MM.1S (cell line): ENCODE results near the gene SESTD1.
A peak's percentile ranks its signal among the peaks of the same experiment; 100 is the strongest.
"Not testable (repeated sequence)": the region's sequence is repeated elsewhere in the genome, so short reads cannot be mapped to it uniquely, and the experiment has no call there.

Source experiments
- DNase-seq: peaks from one replicate; pipeline ENCODE4 v3.0.0-alpha.2; 2015
- H2AFZ ChIP-seq: fragments of 300-600 bp; sonication (generic); 2 replicates; pipeline ENCODE4 v1.6.0; 2016; ENCODE audit warnings: antibody characterized with exemption, low read length
- H3F3A ChIP-seq: fragments of 300-600 bp; sonication (generic); 2 replicates; pipeline ENCODE4 v1.6.1; 2016; ENCODE audit warnings: mild to moderate bottlenecking, antibody characterized with exemption, low read length, moderate library complexity, mixed read lengths; ENCODE audit not compliant: insufficient read depth
- H3K27ac ChIP-seq: fragments of 300-600 bp; sonication (generic); 2 replicates; pipeline ENCODE4 v1.5.1; 2016; ENCODE audit warnings: mild to moderate bottlenecking, low read length
- H3K27me3 ChIP-seq: fragments of 300-600 bp; sonication (generic); replicated peaks from 2 replicates; pipeline ENCODE4 v1.6.0; 2016; ENCODE audit warnings: low read length; ENCODE audit not compliant: insufficient read depth
- H3K36me3 ChIP-seq: fragments of 300-600 bp; sonication (generic); replicated peaks from 2 replicates; pipeline ENCODE4 v1.6.1; 2016; ENCODE audit warnings: mild to moderate bottlenecking, low read length, mixed read lengths; ENCODE audit not compliant: insufficient read depth
- H3K4me1 ChIP-seq: fragments of 300-600 bp; sonication (generic); 2 replicates; pipeline ENCODE4 v1.6.1; 2016; ENCODE audit warnings: low read length, mixed read lengths
- H3K4me2 ChIP-seq: fragments of 300-600 bp; sonication (generic); 2 replicates; pipeline ENCODE4 v1.6.0; 2016; ENCODE audit warnings: low read depth, low read length
- H3K4me3 ChIP-seq: fragments of 300-600 bp; sonication (generic); 2 replicates; pipeline ENCODE4 v1.5.1; 2016; ENCODE audit warnings: low read length, mixed read lengths
- H3K79me2 ChIP-seq: fragments of 300-600 bp; sonication (generic); 2 replicates; pipeline ENCODE4 v1.6.1; 2016; ENCODE audit warnings: mixed run types, low read length, mixed read lengths
- H3K9ac ChIP-seq: fragments of 300-600 bp; sonication (generic); 2 replicates; pipeline ENCODE4 v1.6.1; 2016; ENCODE audit warnings: low read length, mixed read lengths
- H3K9me2 ChIP-seq: fragments of 300-600 bp; sonication (generic); replicated peaks from 2 replicates; pipeline ENCODE4 v1.6.1; 2016; ENCODE audit warnings: mild to moderate bottlenecking, low read length, mixed read lengths; ENCODE audit not compliant: insufficient read depth
- H3K9me3 ChIP-seq: fragments of 300-600 bp; sonication (generic); replicated peaks from 2 replicates; pipeline ENCODE4 v1.6.1; 2016; ENCODE audit warnings: mild to moderate bottlenecking, low read length, mixed read lengths; ENCODE audit not compliant: insufficient read depth
- H4K20me1 ChIP-seq: fragments of 300-600 bp; sonication (generic); 2 replicates; pipeline ENCODE4 v1.6.1; 2016; ENCODE audit warnings: mild to moderate bottlenecking, low read length, moderate library complexity, mixed read lengths; ENCODE audit not compliant: insufficient read depth
- CTCF ChIP-seq: fragments of 300-600 bp; sonication (generic); IDR thresholded peaks from 2 replicates; pipeline ENCODE4 v1.5.1; 2016; ENCODE audit warnings: antibody characterized with exemption, low read length, mixed read lengths
- EZH2 ChIP-seq: fragments of 300-600 bp; sonication (generic); optimal IDR thresholded peaks from 2 replicates; pipeline ENCODE3; 2017; ENCODE audit warnings: low read depth, mild to moderate bottlenecking, antibody characterized with exemption, low read length, mixed read lengths
- EZH2phosphoT487 ChIP-seq: fragments of 300-600 bp; sonication (generic); IDR thresholded peaks from 2 replicates; pipeline ENCODE4 v1.6.1; 2018; ENCODE audit warnings: antibody characterized with exemption, low read length

Gene SESTD1

GRCh38 chr2:179222076-179222475 lies 42.6 kb downstream of the SESTD1 start:
- TF ChIP-seq EZH2phosphoT487 = no peak
- TF ChIP-seq CTCF = no peak
- no peak for TF ChIP-seq EZH2
- Histone ChIP-seq H3K9ac (no peak overlapping the region), H3K4me2 (no peak overlapping the region), H3K9me3 (no peaks in the 10 kb centered on the region), H4K20me1 (no peaks in the 10 kb centered on the region), H3K4me3 (no peak overlapping the region), H3F3A (no peaks in the 10 kb centered on the region), H3K9me2 (no peaks in the 10 kb centered on the region), H3K4me1 (no peaks in the 10 kb centered on the region), H3K27me3 (no peaks in the 10 kb centered on the region), H3K79me2 (0 out of 2 replicates have a peak, but pooled peaks cover 3% of the 10 kb centered on the region), H2AFZ (no peak overlapping the region), H3K27ac (no peak overlapping the region), H3K36me3 (no peaks in the 10 kb centered on the region)
- DNase-seq = no peak

- H3K27ac ChIP-seq = no peak overlapping the region
- H3K4me3 ChIP-seq = no peak overlapping the region
- no peaks in the 10 kb centered on the region for H3K9me2 ChIP-seq
- H3K4me1 ChIP-seq = no peaks in the 10 kb centered on the region
- H3K27me3 ChIP-seq = no peaks in the 10 kb centered on the region
- 0 out of 2 replicates have a peak, but pooled peaks cover 3% of the 10 kb centered on the region for H3K79me2 ChIP-seq
- H3K9me3 ChIP-seq = no peaks in the 10 kb centered on the region
- no peak overlapping the region for H3K9ac ChIP-seq
- no peak for TF ChIP-seq EZH2
- peak; percentile 92 for TF ChIP-seq CTCF
- H3K36me3 ChIP-seq = no peaks in the 10 kb centered on the region
- no peaks in the 10 kb centered on the region for H3F3A ChIP-seq
- no peak overlapping the region for H2AFZ ChIP-seq
- no peak overlapping the region for H3K4me2 ChIP-seq
- peak; percentile 66 for DNase-seq
- H4K20me1 ChIP-seq = no peaks in the 10 kb centered on the region
Observed at GRCh38 chr2:179218848-179219594, 45.6 kb downstream of the SESTD1 start.

- not testable (repeated sequence) for H3K4me1 ChIP-seq, H3K9me2 ChIP-seq, H2AFZ ChIP-seq, H3K4me3 ChIP-seq, H3F3A ChIP-seq, H3K79me2 ChIP-seq, H3K9me3 ChIP-seq, H3K9ac ChIP-seq, H3K4me2 ChIP-seq, H3K36me3 ChIP-seq, H4K20me1 ChIP-seq, H3K27ac ChIP-seq, H3K27me3 ChIP-seq, DNase-seq
Observed at GRCh38 chr2:179214671-179215070, 50.0 kb downstream of the SESTD1 start.

GRCh38 chr2:179211355-179211754 lies 53.3 kb downstream of the SESTD1 start:
- Histone ChIP-seq H2AFZ (no peak overlapping the region), H4K20me1 (no peaks in the 10 kb centered on the region)

GRCh38 chr2:179208277-179208676 lies 56.4 kb downstream of the SESTD1 start:
- not testable (repeated sequence) for H3K79me2 ChIP-seq, H3K9ac ChIP-seq, H2AFZ ChIP-seq, H3K4me1 ChIP-seq, H4K20me1 ChIP-seq, H3K9me3 ChIP-seq, H3K36me3 ChIP-seq, H3K9me2 ChIP-seq, H3K27ac ChIP-seq, DNase-seq, H3K4me3 ChIP-seq, H3K27me3 ChIP-seq, H3F3A ChIP-seq, H3K4me2 ChIP-seq

More at GRCh38 chr2:179211355-179211754, 53.3 kb downstream of the SESTD1 start:
- no peak for DNase-seq
- H3K27me3 ChIP-seq = no peaks in the 10 kb centered on the region
- no peak overlapping the region for H3K4me3 ChIP-seq
- TF ChIP-seq EZH2 (no peak), CTCF (no peak), EZH2phosphoT487 (no peak)
- H3K9ac ChIP-seq = no peak overlapping the region
- H3K4me2 ChIP-seq = no peak overlapping the region
- H3K4me1 ChIP-seq = no peaks in the 10 kb centered on the region
- H3K79me2 ChIP-seq = no peaks in the 10 kb centered on the region
- H3K9me3 ChIP-seq = no peaks in the 10 kb centered on the region
- no peaks in the 10 kb centered on the region for H3K9me2 ChIP-seq
- H3K27ac ChIP-seq = no peak overlapping the region
- no peaks in the 10 kb centered on the region for H3F3A ChIP-seq
- H3K36me3 ChIP-seq = no peaks in the 10 kb centered on the region
